ENCODE measurements around the gene BCAP29.

GRCh38 chr7:107622894-107623293, 42.8 kb downstream of the BCAP29 start:
- no peak for TF ChIP-seq CTCF (IDR thresholded peaks at IDR 0.05)
- TF ChIP-seq POLR2A (IDR thresholded peaks at IDR 0.05), result no peak

Data from breast epithelium (tissue), 3 donors.